GM18870 (cell line): ENCODE data around the gene PCP2.

ENCODE experiments used
- ATAC-seq: cut with Tn5 transposase; IDR thresholded peaks from one replicate; pipeline ENCODE4 v1.9.1; 2021; ENCODE audit warnings: moderate library complexity; ENCODE audit not compliant: unreplicated experiment

Gene PCP2

DNA sequence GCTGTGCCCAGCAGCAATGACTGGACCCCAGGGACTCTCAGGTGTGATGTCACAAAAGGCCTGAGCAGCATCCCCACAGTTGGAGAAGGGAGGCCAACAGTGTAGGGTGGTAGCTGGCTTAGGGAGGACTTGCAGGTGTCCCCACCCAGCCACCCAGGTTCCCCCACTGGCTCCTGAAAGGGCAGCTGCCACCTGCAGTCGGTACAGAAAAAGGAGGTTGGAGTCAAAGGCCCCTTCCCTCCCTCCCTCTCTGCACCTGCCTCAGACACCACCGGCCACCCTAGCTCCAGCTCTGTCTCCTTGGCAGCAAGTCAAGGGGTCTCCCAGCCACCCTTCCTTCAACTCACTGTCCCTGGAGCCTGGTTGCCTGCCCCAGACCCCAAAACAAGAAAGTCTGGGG is at the start of gene PCP2:
Gene PCP2, minus strand, starts transcription at position 22 of the 400 bp plus-strand sequence. CDS start 262 bp downstream, outside the sequence.
- ATAC-seq = no peak

GRCh38 chr19:7682175-7682855 is 48.8 kb upstream of the PCP2 start:
- ATAC-seq = no peak

- ATAC-seq = no peak
Observed at GRCh38 chr19:7681340-7682174, 48.0 kb upstream of the PCP2 start.

GRCh38 chr19:7680606-7681339 is 47.3 kb upstream of the PCP2 start, which contains the start of gene TRAPPC5:
Gene TRAPPC5, plus strand, starts transcription at chr19:7680833. Its CDS starts 1,421 bp downstream, at chr19:7682254.
- ATAC-seq = no peak

DNA sequence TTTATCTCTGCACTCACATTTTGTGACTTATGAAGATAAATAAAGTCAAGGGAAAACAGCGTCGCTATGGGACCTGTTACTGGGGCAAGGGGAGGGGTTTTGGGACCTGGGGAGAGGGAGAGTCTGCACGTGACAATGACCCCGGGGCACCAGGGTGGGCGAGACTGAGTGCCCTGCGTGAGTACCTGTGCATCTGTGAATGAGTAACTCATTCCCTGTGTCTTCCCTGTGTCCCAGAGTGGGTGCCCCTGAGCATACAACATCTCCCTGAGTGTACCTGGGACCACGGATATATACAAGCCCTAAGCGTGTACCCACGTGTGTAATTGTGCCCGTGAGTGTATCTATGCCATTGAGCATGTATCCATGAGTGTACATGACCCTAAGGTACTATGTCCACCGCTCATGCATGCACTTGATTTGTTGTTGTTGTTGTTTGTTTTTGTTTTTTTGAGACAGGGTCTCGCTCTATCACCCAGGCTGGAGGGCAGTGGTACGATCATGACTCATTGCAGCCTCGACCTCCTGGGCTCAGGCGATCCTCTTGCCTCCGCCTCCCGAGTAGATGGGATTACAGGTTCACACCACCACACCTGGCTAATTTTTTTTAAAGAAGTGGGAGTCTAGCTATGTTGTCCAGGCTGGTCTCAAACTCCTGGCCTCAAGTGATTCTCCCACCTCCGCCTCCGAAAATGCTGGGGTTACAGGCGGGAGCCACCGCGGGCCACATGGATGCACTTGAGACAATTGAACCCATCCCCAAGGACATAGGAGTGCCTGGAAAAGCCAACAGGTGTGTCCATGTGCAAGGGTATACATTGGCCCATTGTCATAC is 46.5 kb upstream of the PCP2 start:
- no peak for ATAC-seq

DNA sequence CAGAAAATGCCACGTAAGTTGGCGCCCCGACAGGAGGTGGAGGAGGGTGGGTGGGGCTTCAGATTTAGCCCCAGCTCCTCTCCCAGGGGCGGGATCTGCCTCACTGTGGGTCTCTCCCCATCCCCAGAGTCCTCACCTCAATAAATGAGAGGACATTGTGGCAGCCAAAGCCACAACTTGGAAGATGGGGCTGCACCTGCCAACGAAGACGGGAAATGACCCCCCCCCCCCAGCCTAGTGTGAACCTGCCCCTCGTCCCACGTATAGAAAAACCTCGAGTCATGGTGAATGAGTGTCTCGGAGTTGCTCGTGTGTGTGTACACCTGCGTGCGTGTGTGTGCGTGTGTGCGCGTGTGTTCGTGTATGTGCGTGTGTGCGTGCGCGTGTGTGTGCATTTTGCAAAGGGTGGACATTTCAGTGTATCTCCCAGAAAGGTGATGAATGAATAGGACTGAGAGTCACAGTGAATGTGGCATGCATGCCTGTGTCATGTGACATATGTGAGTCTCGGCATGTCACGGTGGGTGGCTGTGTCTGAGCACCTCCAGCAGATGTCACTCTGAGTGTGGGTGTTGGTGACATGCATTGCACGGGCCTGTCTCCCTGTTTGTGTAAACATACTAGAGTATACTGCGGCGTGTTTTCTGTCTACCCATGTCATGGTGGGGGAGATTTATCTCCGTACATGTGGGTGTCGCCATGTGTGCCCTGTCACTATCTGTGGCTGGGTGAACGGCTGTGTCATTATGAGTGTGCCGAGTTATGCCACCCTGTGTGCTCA is 45.6 kb upstream of the PCP2 start:
- ATAC-seq = no peak

DNA sequence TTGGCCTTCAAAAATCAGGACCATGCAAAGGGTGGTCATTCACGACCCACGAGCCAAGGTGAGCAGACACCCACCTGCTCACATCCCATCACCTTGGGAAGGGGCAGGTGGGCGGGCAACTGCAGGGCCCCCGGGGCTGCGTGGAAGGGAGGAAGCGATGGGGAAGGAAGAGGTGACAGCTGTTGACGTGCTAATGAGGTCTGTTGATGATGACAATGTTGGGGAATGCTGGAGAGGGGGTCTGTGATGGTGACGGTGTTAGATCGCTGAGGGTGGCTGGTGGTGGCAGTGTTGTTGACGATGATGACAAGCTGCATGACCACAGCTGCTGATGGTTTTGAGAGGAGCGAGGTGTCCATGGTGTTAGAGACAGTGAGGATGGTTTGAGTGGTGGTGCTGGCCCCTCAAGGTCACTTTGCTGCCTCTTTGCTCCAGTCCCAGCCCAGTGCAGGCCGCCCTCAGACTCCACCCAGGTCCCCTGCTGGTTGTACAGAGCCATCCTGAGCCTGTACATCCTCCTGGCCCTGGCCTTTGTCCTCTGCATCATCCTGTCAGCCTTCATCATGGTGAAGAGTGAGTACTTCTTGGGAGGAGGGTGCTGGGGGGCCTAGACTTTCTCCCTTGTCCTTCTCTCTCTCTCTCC is 44.3 kb upstream of the PCP2 start:
- ATAC-seq = no peak

DNA sequence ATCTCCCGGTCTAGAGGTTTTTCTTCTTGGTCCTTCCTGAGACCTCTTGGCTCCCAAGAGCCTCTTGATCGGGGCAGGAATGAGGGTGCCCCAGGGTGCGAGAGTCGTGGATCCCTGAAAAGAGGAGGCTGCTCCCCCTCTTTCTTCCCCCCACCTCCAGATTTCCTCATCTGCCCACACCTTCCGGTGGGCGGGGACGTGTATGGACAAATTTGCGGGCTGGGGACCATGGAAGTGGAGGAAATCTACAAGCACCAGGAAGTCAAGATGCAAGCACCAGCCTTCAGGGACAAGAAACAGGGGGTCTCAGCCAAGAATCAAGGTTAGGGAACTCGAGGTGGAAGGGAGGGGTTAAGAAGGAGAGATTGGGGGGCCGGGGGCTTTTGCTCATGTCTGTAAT is 43.3 kb upstream of the PCP2 start, which contains the start of gene MCEMP1:
Gene MCEMP1, plus strand, starts transcription at position 237 of the 400 bp plus-strand sequence. Its CDS starts 31 bp downstream, at position 268.
- no peak for ATAC-seq

DNA sequence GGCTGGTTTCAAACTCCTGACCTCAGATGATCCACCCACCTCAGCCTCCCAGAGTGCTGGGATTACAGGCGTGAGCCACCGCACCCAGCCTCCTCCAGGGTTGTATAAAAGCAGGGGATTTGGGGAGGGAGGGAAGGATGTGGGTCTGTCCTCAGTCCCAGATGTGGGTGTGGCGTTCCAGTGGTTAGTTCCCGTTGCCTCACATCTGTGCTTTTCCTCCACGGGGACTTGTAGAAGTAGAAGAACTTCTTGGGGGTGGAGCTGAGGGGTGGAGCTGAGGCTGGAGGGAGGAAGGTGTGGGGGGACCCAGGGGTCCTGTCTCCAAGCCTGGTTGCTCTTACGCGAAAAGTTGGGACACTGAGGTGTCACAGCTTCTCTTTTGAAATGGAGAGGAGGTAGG is 42.9 kb upstream of the PCP2 start:
- no peak for ATAC-seq

- ATAC-seq = no peak
Observed at GRCh38 chr19:7674010-7675005, 40.8 kb upstream of the PCP2 start.

GRCh38 chr19:7672522-7672921 is 39.0 kb upstream of the PCP2 start:
- ATAC-seq = no peak

DNA sequence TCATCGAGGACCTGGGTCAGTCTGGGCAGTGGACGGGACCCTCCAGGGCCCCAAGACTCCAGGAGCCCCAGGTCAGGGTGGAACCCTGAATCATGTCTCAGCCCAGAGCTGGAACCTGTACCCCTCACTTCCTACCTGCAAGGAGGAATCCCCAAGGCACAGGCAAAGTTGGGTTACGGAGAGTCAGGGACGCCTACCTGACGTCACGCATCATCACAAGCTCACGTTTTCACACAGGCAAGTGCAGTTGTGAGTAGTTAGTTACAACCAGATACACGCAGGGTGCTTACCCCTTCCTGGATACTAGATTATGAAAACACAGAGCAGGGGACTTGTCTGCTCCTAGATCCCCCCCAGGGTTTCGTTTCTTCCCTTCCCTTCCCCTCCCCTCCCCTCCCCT is 37.3 kb upstream of the PCP2 start:
- ATAC-seq = no peak

DNA sequence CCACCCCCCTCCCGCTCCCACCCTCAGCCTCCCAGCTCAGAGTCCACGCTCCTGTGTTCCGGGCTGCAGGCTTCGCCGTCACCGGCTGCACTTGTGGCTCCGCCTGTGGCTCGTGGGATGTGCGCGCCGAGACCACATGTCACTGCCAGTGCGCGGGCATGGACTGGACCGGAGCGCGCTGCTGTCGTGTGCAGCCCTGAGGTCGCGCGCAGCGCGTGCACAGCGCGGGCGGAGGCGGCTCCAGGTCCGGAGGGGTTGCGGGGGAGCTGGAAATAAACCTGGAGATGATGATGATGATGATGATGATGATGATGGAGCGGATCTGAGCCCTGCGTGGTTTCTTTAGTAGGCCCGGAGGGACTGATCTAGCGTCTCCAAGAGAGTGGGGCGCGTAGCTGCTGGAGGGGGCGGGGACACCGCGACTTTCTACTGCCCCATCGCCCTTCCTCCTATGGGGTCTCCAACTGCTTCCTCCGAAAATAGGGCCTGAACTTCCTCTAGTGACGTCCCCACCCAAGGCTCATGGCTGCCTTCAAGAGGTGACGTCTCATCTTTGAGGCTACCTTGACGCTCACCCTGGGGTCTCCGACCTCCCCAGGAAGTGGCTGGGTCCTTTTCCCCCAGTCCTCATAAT is 36.7 kb upstream of the PCP2 start:
- ATAC-seq = no peak

DNA sequence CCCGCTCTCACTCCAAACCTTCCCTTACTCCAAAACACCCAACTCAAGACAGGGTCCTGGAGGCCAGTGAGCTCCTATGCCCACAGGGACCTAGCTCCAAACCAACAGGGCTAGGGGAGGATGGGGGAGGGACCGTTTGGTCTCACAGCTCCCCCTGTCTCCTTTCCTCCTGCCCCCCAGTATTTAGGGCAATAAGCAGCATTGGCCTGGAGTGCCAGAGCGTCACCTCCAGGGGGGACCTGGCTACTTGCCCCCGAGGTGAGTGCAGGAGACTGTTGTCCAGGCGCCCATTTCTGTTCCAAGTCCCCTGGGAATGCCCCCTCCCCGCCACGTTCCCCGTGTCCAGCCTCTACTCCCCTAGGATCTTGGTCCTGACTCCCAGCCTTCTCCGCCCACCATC is 36.1 kb upstream of the PCP2 start:
- ATAC-seq = no peak

GRCh38 chr19:7668842-7669241 is 35.3 kb upstream of the PCP2 start, which contains the start of gene RETN:
Gene RETN, plus strand, starts transcription at chr19:7669049. Its CDS starts 278 bp downstream, at chr19:7669327.
- ATAC-seq = no peak

DNA sequence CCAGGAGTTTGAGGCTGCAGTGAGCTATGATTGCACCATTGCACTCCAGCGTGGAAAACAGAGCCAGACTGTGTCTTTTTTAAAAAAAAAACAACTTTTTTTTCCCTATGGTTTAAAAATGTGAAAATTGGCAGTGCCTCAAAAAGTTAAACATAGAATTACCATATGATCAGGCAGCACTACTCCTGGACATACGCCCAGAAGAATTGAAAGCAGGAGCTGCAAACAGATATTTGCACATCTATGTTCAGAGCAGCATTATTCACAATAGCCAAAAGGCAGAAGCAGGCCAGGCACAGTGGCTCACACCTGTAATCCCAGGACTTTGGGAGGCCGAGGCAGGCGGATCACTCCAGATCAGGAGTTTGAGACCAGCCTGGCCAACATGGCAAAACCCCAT is 31.6 kb upstream of the PCP2 start:
- ATAC-seq = no peak

GRCh38 chr19:7663706-7664105 is 30.2 kb upstream of the PCP2 start:
- ATAC-seq = no peak
